ENCODE data around the gene TRIM44. TPM values are rescaled to one million over a fixed set of nuclear protein-coding genes. Genes with fewer than 3 reads are reported as not detected.
"Not testable (repeated sequence)": the region's sequence is repeated elsewhere in the genome, so short reads cannot be mapped to it uniquely, and the experiment has no call there.

The TRIM44 gene
- total RNA-seq, 2 experiments from 2014 or later: 37.4 to 40.1 TPM

DNA sequence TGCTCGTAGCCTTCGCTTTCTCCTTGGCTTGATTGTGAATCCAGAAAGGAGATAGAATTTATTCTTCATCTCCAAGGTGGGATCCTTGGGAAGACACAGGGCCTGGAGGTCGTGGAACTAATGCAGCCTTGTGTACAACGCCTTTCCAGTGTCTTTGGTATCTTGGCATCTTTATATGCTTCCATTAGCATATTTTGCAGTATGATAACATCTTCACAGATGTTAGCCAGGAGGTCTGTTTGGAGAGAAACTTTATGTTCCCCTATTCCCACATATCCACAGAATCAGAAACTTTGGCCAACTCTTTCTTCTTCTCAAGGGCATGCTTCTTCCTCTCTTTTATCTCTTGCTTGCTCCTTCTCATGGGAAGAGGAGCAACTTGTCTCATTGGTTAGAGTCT is 101.2 kb downstream of the TRIM44 start:
- TF ChIP-seq, protein P1, sequence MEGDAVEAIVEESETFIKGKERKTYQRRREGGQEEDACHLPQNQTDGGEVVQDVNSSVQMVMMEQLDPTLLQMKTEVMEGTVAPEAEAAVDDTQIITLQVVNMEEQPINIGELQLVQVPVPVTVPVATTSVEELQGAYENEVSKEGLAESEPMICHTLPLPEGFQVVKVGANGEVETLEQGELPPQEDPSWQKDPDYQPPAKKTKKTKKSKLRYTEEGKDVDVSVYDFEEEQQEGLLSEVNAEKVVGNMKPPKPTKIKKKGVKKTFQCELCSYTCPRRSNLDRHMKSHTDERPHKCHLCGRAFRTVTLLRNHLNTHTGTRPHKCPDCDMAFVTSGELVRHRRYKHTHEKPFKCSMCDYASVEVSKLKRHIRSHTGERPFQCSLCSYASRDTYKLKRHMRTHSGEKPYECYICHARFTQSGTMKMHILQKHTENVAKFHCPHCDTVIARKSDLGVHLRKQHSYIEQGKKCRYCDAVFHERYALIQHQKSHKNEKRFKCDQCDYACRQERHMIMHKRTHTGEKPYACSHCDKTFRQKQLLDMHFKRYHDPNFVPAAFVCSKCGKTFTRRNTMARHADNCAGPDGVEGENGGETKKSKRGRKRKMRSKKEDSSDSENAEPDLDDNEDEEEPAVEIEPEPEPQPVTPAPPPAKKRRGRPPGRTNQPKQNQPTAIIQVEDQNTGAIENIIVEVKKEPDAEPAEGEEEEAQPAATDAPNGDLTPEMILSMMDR (IDR thresholded peaks at IDR 0.05): no peak
- H3K4me3 Mint-ChIP-seq: no peak overlapping the region
- H3K27me3 Mint-ChIP-seq: no peaks in the 10 kb centered on the region
- ATAC-seq: no peak
- peaks cover 33% of the 10 kb centered on the region for H3K36me3 Mint-ChIP-seq (ENCODE audit: low read depth)
- ChIA-PET POLR2A (no interaction called here), CTCF (no interaction called here)
- no peak overlapping the region for H3K27ac Mint-ChIP-seq
- no peak for DNase-seq
- peaks cover 33% of the 10 kb centered on the region for H3K4me1 Mint-ChIP-seq (ENCODE audit: low read depth)
- no peaks in the 10 kb centered on the region for H3K9me3 Mint-ChIP-seq
- intact Hi-C loops (cut with micrococcal nuclease): no loop called here

- H3K4me1 Mint-ChIP-seq (ENCODE audit: low read depth): peaks cover 29% of the 10 kb centered on the region
- no peaks in the 10 kb centered on the region for H3K27me3 Mint-ChIP-seq
- TF ChIP-seq, protein P1 (IDR thresholded peaks at IDR 0.05): no peak
- POLR2A ChIA-PET: no interaction called here
- no peak overlapping the region for H3K4me3 Mint-ChIP-seq
- no peak overlapping the region for H3K27ac Mint-ChIP-seq
- H3K36me3 Mint-ChIP-seq (ENCODE audit: low read depth): peaks cover 31% of the 10 kb centered on the region
- ATAC-seq (no peak), DNase-seq (no peak)
- CTCF ChIA-PET: no interaction called here
- intact Hi-C loops (cut with micrococcal nuclease): no loop called here
- no peaks in the 10 kb centered on the region for H3K9me3 Mint-ChIP-seq
Observed at GRCh38 chr11:35764417-35764816, 101.8 kb downstream of the TRIM44 start.

DNA sequence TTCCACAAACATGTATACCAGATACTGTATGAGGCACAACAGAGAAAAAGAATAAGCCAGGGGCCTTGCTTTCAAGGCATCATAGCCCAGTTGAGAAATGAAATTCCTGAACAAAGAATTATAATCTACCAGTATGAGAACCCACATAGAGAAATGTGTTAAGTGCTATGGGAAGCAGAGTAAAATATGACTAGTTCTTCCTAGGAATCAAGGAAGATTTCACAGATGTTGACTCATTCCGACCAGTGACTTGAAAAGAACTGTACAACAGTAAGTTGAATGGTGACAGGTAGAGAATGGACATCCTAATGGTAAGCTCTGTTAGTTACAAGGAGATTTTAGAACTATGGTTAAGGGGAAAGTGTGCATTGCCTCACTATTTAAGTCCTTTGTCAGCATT is 102.6 kb downstream of the TRIM44 start:
- TF ChIP-seq, protein P1 (IDR thresholded peaks at IDR 0.05): no peak
- Mint-ChIP-seq H3K27ac (no peak overlapping the region), H3K36me3 (ENCODE audit: low read depth) (peaks cover 27% of the 10 kb centered on the region), H3K4me1 (ENCODE audit: low read depth) (peaks cover 25% of the 10 kb centered on the region), H3K9me3 (peaks cover 3% of the 10 kb centered on the region), H3K27me3 (no peaks in the 10 kb centered on the region), H3K4me3 (no peak overlapping the region)
- POLR2A ChIA-PET: no interaction called here
- no peak for ATAC-seq
- no peak for DNase-seq
- CTCF ChIA-PET: no interaction called here
- intact Hi-C loops (cut with micrococcal nuclease): no loop called here

GRCh38 chr11:35766651-35767050 is 104.1 kb downstream of the TRIM44 start:
- Mint-ChIP-seq H3K4me1 (ENCODE audit: low read depth) (peaks cover 12% of the 10 kb centered on the region), H3K9me3 (peaks cover 8% of the 10 kb centered on the region), H3K27ac (no peak overlapping the region), H3K27me3 (no peaks in the 10 kb centered on the region), H3K36me3 (ENCODE audit: low read depth) (peaks cover 36% of the 10 kb centered on the region), H3K4me3 (no peak overlapping the region)
- no peak for DNase-seq
- CTCF ChIA-PET: no interaction called here
- POLR2A ChIA-PET: no interaction called here
- no peak for ATAC-seq
- TF ChIP-seq, protein P1 (IDR thresholded peaks at IDR 0.05): no peak
- intact Hi-C loops (cut with micrococcal nuclease): no loop called here

- CTCF ChIA-PET; H3K4me3 Mint-ChIP-seq; DNase-seq; POLR2A ChIA-PET; ATAC-seq; H3K27ac Mint-ChIP-seq; H3K27me3 Mint-ChIP-seq; intact Hi-C loops (cut with micrococcal nuclease); H3K4me1 Mint-ChIP-seq (ENCODE audit: low read depth): not testable (repeated sequence)
- Mint-ChIP-seq H3K9me3 (peaks cover 22% of the 10 kb centered on the region), H3K36me3 (ENCODE audit: low read depth) (peaks cover 46% of the 10 kb centered on the region)
Observed at GRCh38 chr11:35770425-35770824, 107.8 kb downstream of the TRIM44 start.

DNA sequence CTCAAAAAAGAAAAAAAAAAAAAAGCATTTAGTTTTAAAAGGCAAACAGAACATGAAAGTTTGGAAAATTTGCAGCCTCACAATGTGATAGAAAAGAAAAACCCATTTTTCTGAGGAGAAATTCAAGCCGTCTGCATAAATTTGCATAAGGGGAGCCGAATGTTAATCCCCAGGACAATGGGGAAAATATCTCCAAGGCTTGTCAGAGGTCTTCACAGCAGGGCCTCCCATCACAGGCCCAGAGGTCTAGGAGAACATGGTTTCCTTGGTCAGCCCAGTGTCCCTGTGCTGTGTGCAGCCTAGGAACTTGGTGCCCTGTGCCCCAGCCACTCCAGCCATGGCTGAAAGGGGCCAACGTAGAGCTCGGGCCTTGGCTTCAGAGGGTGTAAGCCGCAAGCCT is 109.1 kb downstream of the TRIM44 start:
- peaks cover 27% of the 10 kb centered on the region for H3K9me3 Mint-ChIP-seq

DNA sequence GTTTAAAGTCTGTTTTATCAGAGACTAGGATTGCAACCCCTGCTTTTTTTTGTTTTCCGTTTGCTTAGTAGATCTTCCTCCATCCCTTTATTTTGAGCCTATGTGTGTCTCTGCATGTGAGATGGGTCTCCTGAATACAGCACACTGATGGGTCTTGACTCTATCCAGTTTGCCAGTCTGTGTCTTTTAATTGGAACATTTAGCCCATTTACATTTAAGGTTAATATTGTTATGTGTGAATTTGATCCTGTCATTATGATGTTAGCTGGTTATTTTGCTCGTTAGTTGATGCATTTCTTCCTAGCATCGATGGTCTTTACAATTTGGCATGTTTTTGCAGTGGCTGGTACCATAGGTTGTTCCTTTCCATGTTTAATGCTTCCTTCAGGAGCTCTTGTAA is 114.7 kb downstream of the TRIM44 start:
- intact Hi-C loops (cut with micrococcal nuclease); DNase-seq; ATAC-seq; H3K27me3 Mint-ChIP-seq; CTCF ChIA-PET; H3K27ac Mint-ChIP-seq; POLR2A ChIA-PET; H3K4me3 Mint-ChIP-seq: not testable (repeated sequence)
- Mint-ChIP-seq H3K4me1 (ENCODE audit: low read depth) (peaks cover 17% of the 10 kb centered on the region), H3K36me3 (ENCODE audit: low read depth) (peaks cover 52% of the 10 kb centered on the region), H3K9me3 (peaks cover 33% of the 10 kb centered on the region)

More for the DNA sequence above, 109.1 kb downstream of the TRIM44 start:
- intact Hi-C loops (cut with micrococcal nuclease): no loop called here
- Mint-ChIP-seq H3K4me3 (no peak overlapping the region), H3K36me3 (ENCODE audit: low read depth) (peaks cover 52% of the 10 kb centered on the region), H3K4me1 (ENCODE audit: low read depth) (peaks cover 2% of the 10 kb centered on the region), H3K27me3 (no peaks in the 10 kb centered on the region), H3K27ac (no peak overlapping the region)
- CTCF ChIA-PET: no interaction called here
- POLR2A ChIA-PET: no interaction called here
- TF ChIP-seq, protein P1 (IDR thresholded peaks at IDR 0.05): no peak
- ATAC-seq: no peak
- DNase-seq: no peak

- H3K27ac Mint-ChIP-seq; H3K4me3 Mint-ChIP-seq; intact Hi-C loops (cut with micrococcal nuclease); DNase-seq; ATAC-seq; H3K27me3 Mint-ChIP-seq: not testable (repeated sequence)
- POLR2A ChIA-PET: interaction anchor here (0.9 kb wide), 1 partner anchor 9 kb away, joined by 3 read pairs; no protein-coding TSS in a partner anchor
- CTCF ChIA-PET: interaction anchor here (2.8 kb wide), 1 partner anchor 43 kb away, joined by 12 read pairs; no protein-coding TSS in a partner anchor
- peaks cover 31% of the 10 kb centered on the region for H3K4me1 Mint-ChIP-seq (ENCODE audit: low read depth)
- peaks cover 22% of the 10 kb centered on the region for H3K9me3 Mint-ChIP-seq
- H3K36me3 Mint-ChIP-seq (ENCODE audit: low read depth): peaks cover 42% of the 10 kb centered on the region
Observed at GRCh38 chr11:35778943-35779342, 116.4 kb downstream of the TRIM44 start.

Data from activated CD8-positive, alpha-beta T cell treated with anti-CD3 and anti-CD28 coated beads for 36 hours (primary cell).